ENCODE data around the gene ZBTB20.

- TF ChIP-seq, protein P1, sequence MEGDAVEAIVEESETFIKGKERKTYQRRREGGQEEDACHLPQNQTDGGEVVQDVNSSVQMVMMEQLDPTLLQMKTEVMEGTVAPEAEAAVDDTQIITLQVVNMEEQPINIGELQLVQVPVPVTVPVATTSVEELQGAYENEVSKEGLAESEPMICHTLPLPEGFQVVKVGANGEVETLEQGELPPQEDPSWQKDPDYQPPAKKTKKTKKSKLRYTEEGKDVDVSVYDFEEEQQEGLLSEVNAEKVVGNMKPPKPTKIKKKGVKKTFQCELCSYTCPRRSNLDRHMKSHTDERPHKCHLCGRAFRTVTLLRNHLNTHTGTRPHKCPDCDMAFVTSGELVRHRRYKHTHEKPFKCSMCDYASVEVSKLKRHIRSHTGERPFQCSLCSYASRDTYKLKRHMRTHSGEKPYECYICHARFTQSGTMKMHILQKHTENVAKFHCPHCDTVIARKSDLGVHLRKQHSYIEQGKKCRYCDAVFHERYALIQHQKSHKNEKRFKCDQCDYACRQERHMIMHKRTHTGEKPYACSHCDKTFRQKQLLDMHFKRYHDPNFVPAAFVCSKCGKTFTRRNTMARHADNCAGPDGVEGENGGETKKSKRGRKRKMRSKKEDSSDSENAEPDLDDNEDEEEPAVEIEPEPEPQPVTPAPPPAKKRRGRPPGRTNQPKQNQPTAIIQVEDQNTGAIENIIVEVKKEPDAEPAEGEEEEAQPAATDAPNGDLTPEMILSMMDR (conservative IDR thresholded peaks at IDR 0.05) = no peak
- no peak for TF ChIP-seq EZH2 (IDR thresholded peaks at IDR 0.05; ENCODE audit: low read depth)
Measured at GRCh38 chr3:114606336-114606735, 540.8 kb downstream of the ZBTB20 start.

All from PC-9 (cell line).